NCI-H345 treated with DMSO at 0.1 percent for 48 hours (cell line): Measurements from ENCODE around the gene RMI2.
"Not testable (repeated sequence)": the region's sequence is repeated elsewhere in the genome, so short reads cannot be mapped to it uniquely, and the experiment has no call there.

Source experiments
- DNase-seq: peaks from one replicate; lab custom pipeline; 2025; ENCODE audit not compliant: unreplicated experiment; lab: John Stamatoyannopoulos, UW

Gene RMI2

DNA sequence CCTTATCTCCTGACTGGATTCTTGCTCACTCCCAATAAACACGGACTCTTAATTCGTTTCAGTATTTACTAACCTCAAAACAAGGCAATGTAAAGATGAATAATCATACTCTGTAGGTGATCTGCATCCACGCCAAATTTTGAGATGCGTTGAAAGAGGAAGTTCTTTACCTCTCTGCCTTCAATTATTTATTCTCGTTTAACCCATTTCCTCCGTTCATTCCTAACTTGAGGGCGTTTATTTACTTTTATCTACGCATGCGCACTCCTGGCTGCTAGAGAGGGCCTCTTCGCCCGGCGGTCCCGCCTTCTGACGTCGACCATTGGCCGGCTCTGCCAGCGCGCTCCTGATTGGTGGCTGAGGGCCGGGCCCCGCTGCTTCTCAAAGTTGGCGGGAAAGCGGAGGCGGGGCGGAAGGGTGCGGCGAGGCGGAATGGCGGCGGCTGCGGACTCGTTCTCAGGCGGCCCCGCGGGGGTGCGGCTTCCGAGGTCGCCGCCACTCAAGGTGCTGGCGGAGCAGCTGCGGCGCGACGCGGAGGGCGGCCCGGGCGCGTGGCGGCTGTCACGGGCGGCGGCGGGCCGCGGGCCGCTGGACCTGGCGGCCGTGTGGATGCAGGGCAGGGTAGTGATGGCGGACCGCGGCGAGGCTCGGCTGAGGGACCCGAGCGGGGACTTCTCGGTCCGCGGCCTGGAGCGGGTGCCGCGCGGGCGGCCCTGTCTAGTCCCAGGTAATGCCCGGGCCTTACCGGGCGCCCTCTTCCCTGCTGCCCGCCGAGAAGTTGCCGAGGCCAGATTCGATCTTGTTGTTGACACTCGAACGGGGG lies at the start of gene RMI2:
RMI2 (plus strand) TSS at position 420 of the 823 bp plus-strand sequence; CDS start at position 433, 13 bp downstream.
- peak; percentile 96 for DNase-seq

DNA sequence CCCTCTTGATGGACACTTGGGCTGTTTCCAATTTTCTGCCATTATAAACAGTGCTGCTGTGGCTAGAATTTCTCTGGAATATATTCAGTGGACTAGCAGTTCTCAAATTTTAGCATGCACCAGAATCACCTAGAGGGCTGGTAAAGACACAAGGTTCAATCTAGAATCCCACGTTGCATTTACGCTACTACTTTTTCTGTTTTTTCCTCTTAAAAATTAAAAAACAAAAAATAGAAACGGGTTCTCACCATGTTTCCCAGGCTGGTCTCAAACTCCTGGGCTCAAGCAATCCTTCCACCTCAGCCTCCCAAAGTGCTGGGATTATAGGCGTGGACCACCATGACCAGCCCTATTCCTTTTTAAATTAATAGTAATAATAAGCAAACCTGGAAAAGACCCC lies 49.6 kb upstream of the RMI2 start:
- no peak for DNase-seq

DNA sequence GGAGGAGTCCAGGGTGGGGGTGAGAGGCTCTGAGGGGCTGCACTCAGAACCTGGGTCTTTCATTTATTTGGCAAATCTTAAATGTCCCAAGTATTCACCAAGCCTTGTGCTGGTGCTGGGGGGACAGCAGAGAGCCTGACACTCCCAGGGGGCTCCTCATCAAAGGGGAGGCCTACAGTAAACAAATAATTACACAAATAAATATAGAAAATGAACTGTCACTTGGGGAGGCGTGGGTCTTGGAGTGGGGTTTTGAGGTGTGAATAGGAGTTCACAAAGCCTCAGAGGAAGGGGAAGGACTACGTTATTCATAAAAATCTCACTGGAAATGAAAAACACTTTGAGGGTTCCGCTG lies 48.9 kb upstream of the RMI2 start:
- DNase-seq = no peak

DNA sequence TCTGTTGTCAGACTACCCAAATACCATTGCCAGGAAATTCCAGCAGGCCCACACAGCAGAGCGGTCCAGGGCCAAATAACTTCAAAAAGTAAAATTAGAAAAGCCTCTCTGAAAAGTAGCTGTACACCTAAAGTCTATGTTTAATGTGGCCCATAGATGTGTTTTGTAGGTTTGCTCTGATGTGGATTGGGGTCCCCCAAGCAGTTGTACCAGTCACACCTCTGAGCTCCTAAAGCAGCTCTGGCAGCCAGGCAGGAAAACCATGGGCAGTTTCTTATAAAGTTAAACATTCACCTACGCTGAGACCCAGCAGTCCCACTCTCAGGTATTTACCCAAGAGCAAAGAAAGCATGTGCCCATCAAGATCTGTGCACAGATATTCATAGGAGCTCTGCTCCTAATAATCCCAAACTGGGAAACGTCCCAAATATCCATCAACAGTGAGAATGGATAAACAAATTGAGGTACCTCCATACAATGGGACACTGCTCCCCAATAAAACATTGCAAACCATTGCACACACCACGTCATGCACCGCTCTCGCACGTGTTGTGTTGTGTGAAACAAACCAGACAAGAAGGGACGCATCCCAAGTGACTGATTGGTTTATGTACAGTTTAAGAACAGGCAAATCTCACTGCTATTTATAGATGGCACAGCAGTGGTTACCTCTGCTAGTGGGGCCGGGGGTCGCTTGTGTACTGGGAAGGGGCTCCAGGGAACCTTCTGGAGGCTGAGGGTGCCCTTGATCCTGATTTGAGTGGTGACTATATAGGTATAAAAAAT lies 48.4 kb upstream of the RMI2 start:
- no peak for DNase-seq

DNA sequence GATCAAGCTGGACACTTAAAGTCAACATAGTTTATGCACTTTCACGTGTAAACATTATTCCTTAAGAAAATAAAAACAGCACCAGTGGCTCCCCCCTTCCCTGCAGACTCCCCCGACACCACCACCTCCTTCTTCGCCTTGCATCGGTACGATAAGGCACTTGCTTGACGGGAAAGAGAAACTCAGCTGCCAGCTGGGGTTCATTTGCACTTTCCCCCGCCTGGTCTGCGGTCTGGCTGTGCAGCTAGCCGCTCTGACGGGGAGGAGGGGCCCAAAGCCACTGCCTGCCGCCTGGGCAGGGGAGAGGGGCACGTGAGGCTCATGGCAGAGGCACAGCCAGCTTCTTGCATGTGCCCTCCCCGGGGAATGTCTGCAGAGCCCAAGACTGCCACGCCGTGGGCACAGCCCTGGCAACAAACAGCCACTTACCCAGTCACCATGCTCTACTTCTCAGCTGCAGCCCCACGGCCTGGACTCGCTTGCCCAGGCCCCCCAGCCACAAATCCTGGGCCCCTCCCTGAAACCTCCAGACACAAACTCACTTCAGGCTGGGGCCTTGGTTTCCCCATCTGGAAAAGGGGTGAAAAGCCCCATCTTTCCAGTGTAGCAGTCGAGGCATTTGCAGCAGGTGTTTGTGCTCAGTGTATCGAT lies 47.6 kb upstream of the RMI2 start:
- DNase-seq = peak; percentile 36

DNA sequence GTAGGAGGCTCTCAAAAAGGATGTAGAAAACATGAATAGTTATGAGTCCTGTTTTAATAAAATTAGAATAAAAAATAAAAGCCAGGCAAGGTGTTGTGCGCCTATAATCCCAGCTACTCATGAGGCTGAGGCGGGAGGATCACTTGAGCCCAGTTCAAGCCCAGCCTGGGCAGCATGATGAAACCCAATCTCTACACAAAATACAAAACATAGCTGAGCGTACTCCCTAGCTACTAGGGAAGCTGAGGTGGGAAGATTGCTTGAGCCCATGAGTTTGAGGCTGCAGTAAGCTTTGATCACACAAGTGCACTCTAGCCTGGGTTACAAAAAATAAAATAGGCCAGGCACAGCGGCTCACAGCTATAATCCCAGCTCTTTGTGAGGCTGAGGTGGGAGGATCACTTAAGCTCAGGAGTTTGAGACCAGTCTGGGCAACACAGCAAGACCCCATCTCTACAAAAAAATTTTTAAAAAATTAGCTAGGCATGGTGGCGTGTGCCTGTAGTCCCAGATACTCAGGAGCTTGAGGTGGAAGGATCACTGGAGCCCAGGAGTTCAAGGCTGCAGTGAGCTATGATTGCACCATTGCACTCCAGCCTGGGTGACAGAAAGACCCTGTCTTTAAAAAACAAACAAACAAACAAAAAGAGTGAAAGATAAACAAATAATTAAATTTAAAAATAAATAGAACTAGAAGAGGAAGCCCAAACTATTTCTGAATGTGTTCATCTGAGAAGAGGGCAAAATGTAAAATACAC lies 46.9 kb upstream of the RMI2 start:
- DNase-seq = no peak

DNA sequence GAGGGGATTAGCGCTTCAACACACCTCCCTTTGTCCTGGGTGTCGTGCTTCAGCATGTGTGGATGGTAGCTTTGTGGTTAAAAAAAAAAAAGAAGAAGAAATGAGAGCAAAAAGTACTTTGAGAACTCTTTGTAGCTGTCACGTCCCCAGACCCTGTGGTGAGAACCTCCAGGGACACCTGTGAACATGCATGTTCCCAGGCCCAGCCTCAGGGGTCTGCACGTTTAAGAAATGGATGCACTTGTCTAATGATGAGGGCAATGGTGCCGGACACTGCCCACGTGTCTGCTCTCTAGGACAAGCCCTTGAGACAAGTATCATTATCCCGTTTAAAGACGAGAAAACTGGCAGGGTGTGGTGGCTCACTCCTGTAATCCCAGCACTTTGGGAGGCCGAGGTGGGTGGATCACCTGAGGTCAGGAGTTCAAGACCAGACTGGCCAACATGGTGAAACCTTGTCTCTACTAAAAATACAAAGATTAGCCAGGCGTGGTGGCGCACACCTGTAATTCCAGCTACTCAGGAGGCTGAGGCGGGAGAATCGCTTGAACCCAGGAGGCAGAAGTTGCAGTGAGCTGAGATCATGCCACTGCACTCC lies 46.2 kb upstream of the RMI2 start:
- not testable (repeated sequence) for DNase-seq

DNA sequence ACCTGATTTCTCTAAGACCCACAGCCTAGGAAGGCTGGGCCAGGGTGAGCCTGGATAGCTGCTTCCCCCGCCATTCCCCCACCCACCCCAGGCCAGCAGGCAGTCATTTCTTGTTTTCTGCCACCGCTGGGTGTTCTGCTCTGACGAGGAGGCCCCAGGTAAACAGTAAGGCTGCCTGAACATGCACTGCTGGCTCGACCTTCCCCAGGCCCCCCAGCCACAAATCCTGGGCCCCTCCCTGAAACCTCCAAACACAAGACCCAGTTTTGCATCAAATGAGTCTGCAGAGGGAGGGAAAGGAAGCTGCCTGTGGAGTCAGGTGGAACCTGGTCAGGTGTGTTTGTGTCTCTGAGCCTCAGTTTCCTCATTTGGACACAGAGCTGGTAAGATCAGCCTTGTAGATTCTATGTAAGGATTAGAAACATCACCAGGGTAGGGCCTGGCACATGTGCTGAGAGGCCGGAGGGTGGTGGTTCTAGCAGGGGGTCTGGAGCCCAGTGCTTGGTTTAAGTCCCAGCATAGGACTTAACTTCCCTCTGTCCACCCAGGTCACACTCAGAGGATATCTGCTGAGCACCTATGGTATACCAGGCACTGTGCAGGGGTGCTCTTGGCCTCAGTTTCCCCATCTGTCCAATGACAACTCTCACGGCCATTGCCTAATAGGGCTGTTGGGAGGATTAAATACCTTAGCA lies 45.2 kb upstream of the RMI2 start:
- DNase-seq = no peak

DNA sequence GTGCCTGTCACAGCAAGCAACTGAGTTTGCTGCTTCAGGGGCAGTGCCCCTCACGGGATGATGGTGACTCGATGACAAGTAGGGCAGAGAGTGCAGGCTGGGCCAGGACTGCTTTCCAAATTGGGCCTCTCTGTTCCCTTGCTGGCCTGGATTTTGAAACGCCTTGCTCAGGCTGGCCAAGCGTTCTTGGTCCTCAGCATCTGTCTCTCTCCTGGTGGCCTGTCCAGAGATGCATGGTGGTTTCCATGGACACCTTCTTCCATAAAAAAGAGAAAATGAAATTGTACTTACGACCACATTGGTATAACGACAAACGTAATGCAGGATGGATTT lies 44.7 kb upstream of the RMI2 start:
- no peak for DNase-seq

DNA sequence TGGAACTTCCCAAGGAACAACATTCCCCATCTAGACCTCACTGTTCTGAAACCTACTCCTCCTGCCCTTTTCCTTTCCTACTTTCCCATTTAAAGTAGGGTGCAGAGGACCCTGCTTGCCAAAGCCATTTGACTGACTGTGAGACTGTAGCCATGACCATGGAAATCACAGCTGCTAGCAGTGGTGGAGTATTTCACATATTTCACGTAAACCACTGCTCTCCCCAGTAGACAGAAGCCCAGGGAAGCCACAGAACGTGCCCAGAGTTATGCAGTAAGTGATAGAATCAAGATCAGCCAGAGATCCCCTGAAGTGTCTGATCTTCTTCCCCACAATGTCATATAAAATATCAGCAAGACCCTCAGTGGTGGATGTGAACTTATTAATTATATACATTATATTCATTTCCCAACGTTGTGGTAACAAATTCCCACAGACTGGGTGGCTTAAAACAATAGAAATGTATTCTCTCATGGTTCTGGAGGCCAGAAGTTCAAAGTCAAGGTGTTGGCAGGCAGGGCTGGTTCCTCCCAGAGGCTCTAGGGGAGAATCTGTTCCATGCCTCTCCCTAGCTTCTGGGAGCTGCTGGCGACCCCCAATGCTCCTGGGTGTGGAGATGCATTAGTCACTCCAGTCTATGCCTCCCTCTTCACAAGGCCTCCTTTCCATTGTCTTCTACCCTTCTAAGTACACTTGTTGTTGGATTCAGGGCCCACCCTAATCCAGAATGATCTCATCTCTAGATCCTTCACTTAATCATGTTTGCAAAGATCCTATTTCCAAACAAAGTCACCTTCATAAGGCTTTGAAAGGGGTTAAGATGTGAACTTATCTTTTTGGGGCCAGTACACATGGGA lies 43.4 kb upstream of the RMI2 start:
- DNase-seq = no peak

DNA sequence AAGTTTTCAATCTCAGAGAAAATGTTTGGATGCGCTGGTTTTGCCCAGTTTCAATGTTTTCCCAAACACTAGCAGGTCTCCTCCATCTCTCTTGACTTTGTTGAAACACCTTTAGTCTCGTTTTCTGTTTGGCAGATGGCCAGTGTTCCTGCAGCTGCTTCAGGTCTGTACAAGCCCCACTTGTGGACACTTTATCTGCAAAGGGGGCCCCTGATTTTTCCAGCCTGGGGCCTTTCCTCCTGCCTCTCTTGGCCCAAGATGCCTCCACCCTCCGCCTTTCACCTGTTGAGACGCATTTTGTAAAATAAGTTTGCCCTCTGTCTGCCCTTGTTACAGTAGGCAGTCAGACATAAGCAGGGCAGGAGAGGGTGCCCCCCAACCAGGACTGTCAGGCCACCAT lies 42.3 kb upstream of the RMI2 start:
- DNase-seq = peak; percentile 83

DNA sequence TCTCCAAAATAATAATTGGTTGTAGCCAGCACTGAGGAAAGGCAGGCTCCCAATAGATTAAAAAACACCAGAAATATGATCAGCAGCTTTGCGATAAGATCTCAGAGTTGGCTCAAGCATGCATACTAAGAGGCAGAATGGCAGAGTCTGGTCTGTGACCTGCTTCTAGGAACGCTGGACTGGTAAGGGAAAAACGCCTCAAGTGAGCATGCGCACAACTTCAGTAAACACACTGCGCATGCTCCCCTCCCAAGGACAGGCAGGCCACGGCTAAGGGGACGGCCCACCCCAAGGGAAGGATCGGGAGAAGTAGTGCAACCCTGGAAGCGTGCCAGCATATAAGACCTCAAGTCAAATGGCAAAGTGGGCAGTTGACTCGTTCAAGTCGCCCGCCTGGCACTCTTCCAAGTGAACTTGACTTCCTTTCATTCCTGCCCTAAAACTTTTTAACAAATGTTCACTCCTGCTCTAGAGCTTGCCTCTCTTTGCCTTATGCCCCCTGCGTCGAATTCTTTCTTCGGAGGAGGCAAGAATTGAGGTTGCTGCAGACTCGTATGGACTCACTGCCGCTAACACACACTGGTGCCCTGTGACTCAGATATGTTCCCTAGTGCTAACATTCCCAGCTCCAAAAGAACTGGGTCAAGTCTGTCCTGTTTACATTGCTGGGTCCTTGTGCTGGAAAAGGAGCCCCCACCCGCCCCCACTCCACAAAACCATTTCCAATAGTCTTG lies 41.7 kb upstream of the RMI2 start:
- DNase-seq = no peak

DNA sequence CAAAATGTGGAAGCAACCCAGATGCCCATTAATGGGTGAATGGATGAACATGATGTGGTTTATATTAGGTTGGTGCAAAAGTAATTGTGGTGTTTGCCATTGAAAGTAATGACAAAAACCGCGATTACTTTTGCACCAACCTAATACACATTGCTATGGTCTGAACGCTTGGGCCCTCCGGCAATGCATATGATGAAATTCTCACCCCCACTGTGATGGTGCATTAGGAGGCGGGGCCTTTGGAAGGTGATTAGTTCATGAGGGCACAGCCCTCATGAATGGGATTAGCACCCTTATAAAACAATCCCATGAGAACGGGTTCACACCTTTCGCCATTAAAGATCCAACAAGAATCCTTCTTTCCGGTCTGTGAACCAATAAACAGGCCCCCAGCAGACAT lies 38.9 kb upstream of the RMI2 start:
- no peak for DNase-seq

DNA sequence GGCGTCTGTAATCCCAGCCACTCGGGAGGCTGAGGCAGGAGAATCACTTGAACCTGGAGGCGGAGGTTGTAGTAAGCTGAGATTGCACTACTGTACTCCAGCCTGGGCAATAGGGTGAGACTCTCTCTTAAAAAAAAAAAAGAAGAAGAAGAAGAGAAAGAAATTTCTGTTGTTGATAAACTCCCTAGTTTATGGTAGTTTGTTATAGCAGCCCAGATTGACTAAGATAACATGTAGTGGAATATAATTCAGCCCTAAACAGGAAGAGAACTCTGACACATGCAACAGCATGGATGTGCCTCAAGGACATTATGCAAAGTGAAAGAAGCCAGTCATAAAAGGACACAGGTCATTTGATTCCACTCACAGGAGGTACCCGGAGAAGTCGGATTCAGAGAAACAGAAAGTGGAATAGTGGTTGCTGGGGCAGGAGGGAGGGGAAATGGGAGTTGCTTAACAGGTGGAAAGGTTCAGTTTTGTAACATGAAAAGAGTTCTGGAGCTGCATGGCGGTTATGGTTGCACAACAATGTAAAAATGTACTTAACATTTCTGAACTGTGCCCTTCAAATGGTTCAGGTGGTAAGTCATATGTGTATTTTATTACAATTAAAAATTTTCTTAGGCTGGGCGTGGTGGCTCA lies 38.1 kb upstream of the RMI2 start:
- DNase-seq = no peak

DNA sequence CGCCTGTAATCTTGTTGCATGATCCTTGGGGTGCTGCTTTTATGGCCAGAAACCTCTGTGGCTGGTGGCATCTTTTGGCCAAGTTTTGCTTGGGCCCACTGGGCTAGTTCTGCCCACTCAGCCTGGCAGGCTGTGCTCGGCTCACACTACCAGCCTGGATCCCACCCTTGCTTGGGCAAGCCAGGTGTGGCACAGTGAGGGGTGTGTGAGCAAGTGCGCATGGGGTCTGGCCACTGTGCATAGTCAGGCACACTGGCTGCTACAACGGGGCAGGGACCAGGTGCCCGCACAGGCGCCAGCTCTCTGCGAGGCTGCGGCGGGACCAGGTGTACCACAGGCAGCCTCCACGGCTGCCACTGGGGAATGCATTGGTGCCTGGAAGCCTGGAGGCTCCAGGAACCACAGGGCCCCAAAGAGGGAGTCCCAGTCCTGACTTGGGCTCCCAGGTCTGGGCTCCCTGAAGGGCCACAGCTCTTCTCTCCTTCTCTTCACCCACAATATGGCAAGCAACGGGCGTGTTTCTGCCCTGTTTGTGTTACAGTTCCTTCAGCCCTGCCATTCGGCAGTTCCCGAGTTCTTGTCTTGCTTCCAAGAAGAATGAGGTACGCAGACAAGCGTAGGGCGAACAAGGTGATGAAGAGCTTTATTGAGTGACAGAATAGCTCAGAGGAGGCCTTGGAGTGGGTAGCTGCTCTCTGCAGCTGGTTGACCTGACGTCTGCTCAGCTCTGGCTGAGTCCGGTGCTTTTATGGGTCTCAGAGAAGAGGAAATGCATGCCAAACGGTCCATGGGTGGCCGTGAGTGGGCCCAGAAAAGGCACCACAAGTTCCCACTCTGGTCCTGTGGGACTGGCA lies 37.4 kb upstream of the RMI2 start:
- DNase-seq = no peak

DNA sequence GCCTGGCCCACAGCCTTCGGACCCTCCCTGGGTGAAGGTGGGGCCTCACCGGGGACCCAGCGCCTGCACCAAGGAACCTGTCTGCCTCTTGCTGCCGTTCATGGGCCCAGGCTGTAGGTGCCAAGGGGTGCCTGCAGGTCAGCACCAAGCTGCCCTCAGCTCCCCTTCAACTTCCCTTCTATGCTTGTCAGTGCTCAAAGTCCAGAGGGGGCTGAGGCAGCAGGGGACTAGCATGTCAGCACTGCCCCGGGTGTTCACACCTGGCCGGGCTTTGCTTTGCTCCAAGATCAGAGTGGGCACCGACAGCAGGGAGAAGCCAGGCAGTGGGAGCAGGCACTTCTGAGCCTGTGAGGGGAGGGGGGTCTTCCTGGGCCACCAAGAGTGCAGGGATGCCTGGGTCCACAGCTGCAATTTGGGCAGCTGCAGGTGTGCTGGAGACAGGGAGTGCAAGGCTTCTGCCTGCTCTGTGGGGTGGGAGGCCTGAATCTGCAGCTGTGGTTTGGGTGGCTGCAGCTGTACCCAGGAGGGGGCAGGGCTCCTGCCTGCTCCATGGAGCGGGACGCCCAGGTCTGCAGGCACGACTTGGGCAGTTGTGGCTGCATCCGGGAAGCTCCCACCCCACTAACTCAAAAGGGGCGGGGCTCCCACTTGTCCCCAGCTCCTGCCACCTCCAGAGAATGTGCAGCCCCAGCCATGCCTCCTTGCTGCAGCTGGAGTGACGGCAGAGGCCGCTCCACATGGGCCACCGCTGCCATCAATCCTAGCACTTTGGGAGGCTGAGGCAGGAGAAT lies 36.6 kb upstream of the RMI2 start:
- no peak for DNase-seq
